NCI-H1105 treated with DMSO at 0.1 percent for 48 hours (cell line): ENCODE results near the gene BSND.

Experiments
- DNase-seq: peaks from one replicate; lab custom pipeline; 2025; lab: John Stamatoyannopoulos, UW

BSND gene

GRCh38 chr1:54991939-54992338 is 6.8 kb upstream of the BSND start:
- DNase-seq, result no peak

GRCh38 chr1:54993140-54993539 is 5.6 kb upstream of the BSND start:
- DNase-seq, result no peak

- no peak for DNase-seq
Measured at GRCh38 chr1:54994355-54994990, 4.3 kb upstream of the BSND start.

GRCh38 chr1:54995013-54995760 is 3.5 kb upstream of the BSND start:
- DNase-seq, result no peak

- DNase-seq, result no peak
Measured at GRCh38 chr1:54995835-54996234, 2.9 kb upstream of the BSND start.

GRCh38 chr1:54996359-54996868 is 2.3 kb upstream of the BSND start:
- no peak for DNase-seq

GRCh38 chr1:54996869-54997710 is 1.6 kb upstream of the BSND start:
- DNase-seq, result no peak

- DNase-seq, result no peak
Measured at GRCh38 chr1:54997711-54997986, 1.1 kb upstream of the BSND start.

- no peak for DNase-seq
Measured at GRCh38 chr1:54998100-54998499, 633 bp upstream of the BSND start.

GRCh38 chr1:55000110-55001085 is 1.7 kb downstream of the BSND start:
- no peak for DNase-seq

GRCh38 chr1:55001311-55001710 is 2.6 kb downstream of the BSND start:
- DNase-seq, result no peak

GRCh38 chr1:55002686-55003085 is 4.0 kb downstream of the BSND start:
- DNase-seq, result no peak

- DNase-seq, result no peak
Measured at GRCh38 chr1:55005351-55006140, 6.8 kb downstream of the BSND start.

GRCh38 chr1:55006931-55007330 is 8.2 kb downstream of the BSND start:
- no peak for DNase-seq

GRCh38 chr1:55007625-55008024 is 8.9 kb downstream of the BSND start:
- DNase-seq, result no peak

- no peak for DNase-seq
Measured at GRCh38 chr1:55010194-55010886, 11.6 kb downstream of the BSND start.

- no peak for DNase-seq
Measured at GRCh38 chr1:55010887-55011217, 12.1 kb downstream of the BSND start.

- DNase-seq, result peak; percentile 42
Measured at GRCh38 chr1:55012661-55013060, 13.9 kb downstream of the BSND start.

GRCh38 chr1:55015123-55015522 is 16.4 kb downstream of the BSND start:
- DNase-seq, result no peak
